ENCODE measurements around the gene GATB.
A peak's percentile ranks its signal among the peaks of the same experiment; 100 is the strongest.

Gene GATB

DNA sequence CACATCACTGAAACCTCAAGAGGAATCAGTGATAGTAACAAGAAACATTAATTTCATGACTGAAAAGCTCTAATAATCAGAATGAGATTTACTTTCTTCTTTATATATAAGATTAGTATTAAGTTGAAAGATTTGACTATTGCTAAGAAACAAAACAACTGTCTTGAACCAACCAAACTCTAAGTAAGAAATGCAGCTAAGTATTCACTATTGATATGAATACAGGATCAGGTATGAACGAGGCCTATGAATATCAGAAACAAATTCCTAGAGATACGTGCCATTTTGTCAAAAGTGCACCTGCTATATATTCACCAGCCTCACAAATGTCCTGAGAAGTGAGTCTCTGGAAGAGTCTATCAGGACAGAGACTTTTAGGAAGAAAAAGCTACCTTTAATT, 32.1 kb downstream of the GATB start:
- DNase-seq = no peak

DNA sequence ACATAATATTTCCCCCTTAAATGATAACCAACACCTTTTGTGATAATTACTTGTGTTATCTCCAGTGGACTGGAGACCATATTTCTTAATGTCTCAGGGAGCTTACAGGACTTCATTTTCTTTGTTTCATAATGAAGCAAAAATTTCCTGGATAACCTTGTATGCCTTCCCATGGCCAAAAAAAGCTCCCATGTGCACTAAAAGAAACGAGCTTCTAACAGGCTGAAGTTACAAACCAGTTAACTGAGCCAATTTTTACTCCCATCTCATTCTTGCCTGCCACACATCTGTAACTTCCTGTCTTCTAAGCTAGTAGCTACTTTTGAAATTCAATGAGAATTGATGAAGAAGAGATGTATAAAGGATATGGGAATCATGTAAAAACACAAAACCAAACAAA, 32.8 kb downstream of the GATB start:
- no peak for DNase-seq

DNA sequence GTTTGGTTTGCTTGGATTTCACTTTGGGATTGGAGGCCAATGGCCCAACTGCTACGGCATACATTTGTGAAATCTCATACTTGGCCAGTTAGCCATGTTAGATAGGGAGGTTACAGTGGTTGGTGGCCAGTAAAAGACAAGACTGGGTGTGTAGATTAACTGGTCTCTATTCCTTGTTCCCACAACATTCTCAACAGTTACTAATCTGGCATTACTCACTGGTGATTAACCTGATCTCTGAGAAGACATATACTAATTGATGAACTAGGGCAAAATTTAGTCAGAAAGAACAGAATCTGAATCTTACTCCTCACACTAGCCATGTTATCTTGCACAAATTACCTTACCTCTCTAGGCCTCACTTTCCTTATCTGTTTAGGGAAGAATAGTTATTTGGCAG, 33.4 kb downstream of the GATB start:
- peak; percentile 6 for DNase-seq

DNA sequence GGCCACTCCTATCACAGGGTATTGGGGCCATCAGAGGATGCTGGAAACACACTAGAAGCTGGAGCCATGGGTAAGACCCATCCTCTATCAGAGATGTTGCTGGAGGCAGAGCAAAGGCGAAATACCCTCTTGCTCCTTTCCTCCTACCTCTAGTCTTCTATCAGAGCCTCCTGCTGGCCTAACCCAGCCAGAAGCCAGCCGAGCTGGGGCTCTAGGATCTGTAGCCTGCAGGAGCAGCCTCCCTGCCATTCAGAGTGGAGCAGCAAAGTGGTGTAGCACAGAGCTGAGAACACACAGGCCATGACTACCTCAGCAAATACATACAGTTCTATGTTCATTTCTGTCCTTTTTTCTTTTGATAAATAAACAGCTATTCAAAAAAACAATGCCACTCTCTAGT, 35.7 kb downstream of the GATB start:
- no peak for DNase-seq

DNA sequence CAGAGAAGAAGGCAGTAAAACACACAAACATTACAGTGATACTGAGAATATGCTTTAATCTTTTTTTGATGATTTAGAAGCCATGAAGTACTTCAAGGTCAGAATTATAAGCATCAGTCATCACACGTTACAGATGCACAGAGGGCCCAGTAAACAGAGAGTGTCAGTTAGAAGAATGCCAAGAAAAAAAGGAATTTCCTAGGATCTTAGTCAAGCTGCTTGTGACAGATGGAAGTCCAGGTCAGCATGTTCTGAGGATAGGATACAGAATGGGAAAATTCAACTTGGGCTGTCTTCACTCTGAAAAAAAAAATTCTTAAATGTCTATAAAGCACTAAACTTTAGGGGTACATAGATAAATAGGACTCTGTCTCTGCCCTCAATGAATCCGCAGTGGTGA, 38.9 kb downstream of the GATB start:
- DNase-seq = no peak

DNA sequence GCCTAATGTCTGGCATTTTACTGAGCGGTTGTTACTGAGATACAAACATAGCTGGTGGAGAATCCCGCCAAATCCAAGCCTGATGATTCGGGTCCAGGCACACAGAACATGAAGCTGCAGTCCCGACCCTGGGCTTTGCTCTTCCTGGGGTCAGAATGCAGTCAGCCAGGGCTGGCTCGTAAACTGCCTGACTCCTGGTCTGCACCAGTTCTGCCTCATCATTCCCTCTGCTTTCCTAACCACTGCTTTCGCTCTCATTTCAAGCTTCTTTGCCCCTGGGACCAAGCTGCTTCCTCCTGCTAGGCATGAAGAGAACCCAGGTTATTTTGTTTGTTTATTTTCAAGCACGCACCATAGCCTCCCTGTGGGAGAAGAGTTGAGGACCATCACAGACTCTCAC, 39.3 kb downstream of the GATB start:
- no peak for DNase-seq

DNA sequence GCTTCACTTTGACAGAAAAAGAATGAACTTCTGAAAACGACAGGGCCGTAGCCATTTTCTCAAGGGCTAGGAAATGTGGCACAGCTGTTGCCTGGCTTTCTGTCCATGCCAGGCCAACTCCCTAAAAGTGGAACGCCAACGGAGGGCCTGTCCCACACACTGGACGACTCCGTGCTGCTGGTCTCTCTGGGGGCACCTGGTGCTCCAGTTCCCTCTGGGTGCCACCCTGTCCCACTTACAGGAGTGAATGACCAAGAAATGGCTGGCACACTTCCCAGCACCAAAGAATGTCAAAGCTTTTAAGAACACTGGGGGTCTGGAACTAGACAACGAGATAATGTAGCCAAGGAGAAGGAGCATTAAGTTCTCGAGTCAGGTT, 40.9 kb downstream of the GATB start:
- DNase-seq = no peak

DNA sequence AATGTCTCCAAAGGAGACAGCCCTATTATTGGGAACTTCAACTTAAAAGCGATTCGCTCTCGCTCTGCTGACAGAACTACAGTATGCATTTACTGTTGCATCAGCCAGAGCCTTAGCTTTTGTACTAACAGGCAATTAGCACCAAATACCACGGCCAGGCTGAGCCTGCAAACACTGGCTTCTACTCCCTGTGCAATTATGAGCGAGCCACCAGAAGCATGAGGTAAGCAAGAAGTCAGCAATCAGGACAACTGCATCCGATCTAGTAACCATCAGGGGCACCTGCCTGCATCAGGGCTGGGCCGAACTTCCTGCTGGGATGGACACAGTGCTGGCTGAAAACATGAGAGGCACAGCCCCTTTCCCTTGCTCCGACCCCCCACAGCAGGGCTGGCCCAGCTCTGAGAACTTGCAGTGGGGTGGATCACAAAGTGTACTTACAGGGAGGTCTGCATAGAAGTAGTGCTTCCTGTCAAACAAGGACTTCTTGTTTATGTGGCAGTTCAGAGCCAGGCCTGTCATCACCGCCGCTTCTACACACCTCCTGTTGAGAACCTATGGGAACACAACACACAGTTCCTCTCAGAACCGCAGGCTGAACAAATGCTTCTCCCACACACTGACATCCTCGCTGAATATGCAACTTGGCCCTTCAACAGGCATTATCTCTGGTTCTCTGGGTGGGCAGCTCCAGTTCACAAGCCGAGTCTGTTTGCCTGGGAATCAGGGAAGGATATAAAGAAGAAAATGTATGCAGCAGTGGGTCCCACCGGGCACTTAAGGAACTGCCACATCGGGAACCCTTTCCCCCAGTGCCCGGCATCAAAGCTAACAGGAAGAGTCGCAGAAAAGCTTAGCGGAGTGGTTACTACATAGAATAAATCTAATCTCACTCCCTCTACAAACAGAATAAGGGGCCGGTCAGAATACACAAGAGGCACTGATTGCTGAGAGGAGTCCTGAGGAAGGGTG, 41.5 kb downstream of the GATB start:
- peak; percentile 6 for DNase-seq

DNA sequence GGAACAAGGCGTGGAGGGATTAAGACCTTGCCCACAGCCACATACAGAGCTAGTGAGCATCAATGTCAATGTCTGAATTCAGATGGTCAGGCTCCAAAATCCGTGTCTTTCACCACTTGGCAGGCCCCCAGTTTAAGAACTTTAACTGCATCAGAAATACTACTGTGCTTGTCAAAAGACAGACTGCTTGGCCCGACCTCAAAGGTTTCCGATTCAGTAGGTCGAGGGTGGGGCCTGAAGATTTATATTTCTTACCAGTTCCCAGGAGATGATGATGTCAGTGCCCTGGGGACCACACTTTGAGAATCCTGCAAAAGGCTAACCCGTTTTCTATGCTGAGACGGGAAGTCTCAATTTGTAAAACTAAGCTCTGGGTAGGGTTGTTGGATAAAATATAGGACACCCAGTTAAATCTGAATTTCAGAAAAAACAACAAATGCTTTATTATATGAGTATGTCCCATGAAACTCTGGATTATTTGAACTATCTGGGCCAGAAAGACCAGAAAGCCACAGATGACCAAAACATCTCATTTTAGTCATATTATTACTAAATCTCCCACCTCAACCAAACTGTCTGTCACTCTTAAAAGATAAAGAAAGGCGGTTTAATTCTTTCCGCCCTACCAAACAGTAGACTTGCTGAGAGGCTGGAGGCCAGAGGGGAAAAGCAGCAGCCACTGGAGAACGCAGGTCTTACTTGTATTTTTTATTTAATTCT, 42.7 kb downstream of the GATB start:
- DNase-seq = peak; percentile 52

DNA sequence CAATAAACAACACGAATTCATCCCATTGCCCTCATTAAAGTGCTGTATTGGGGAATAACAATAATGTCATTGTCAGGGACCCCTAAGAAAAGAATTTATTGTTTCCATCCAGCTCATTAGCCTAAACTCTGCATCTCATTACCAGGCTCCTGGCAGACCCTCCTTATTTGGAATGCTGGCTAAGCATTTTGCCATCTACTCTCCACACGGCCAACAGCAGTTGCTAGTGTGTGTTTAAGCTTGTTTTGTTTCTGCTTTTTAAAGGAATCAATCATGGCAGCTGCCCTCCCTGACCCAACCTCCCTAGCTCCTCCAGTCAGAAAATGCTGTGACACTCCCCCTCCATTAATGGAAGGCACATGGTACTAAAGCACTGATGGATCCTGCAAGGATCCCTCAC, 43.5 kb downstream of the GATB start:
- no peak for DNase-seq

DNA sequence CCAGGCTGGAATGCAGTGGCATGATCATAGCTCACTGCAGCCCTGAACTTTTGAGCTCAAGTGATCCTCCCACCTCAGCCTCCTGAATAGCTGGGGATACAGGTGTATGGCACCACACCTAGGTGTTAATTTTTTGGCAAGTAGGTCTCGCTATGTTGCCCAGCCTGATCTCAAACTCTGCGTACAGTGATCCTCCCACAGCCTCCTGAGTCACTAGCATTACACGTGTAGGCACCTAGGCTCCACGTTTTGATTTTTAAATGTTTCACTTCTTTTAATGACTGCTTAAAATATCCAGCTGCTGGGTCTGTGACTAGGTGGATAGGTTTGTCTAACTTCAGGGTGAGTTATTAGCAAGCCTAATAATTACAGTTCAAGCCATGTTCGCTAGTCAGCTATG, 44.5 kb downstream of the GATB start:
- DNase-seq = no peak

DNA sequence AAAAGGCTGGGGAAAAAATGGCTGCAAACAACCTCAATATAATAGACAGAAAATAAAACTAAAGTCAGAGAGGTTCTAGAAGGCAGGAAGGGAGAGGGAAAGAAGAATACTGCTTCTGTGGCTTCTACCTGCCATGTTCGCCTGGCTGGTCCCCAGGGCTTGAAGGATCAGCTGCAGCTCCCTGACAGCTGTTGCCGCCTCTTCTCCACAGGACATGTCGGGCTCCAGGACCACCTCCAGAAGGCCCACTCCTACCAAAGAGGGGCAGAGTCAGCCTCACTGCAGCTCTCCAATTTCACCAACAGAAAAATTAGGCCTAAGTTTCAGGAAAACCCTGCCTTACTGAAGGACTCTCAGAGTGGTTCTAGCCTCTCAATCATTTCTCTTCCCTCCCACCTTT, 44.9 kb downstream of the GATB start:
- no peak for DNase-seq

DNA sequence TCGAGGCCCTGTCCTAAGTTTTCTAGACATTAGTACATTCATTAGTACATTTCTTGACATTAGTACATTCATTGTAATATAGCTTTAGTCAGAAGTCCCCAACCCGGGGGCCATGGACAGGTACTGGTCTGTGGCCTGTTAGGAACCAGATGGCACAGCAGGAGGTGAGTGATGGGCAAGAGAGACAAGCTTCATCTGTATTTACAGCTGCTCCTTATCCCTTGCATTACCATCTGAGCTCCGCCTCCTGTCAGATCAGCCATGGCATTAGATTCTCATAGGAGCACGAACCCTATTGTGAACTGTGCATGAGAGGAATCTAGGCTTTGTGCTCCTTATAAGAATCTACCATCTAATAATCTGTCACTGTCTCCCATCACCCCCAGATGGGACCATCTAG, 48.0 kb downstream of the GATB start:
- no peak for DNase-seq

DNA sequence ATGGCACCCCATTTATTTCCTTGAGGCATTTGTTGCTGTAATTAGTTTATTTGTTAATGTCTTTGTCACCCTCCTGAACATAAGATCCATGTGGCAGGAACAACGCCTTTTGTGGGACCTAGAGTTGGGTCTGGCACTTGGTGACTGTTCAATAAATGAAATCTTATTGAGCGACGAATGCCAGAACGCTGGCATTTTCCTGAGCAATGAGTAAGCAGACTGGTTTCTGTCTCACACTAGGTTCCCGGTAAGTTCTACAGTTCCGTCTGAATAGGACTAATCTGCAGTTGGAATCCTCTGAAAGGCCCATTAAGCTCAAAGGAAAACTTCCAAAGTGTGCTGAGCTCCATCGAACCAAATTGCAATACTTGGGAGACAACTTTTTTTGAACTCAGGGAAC, 49.2 kb downstream of the GATB start:
- DNase-seq = no peak

DNA sequence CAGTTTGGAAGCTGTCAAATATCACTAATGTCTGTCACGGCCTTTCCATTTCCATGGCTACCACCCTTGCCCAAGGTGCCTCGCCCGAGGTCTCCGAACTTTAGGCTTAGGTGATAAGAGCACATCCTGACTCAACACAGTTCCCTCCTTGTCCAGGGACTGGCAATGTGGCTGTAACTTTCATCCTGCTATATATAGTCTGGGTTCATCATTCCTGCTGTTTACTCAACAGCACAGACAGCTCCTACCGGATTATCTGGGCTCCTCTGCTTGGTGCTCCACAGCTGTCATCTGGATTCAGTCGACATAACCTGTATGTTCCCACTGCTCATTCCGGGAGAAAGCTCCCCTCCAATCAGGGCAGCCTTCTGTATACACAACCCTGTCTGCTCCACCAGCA, 51.2 kb downstream of the GATB start:
- DNase-seq = no peak

DNA sequence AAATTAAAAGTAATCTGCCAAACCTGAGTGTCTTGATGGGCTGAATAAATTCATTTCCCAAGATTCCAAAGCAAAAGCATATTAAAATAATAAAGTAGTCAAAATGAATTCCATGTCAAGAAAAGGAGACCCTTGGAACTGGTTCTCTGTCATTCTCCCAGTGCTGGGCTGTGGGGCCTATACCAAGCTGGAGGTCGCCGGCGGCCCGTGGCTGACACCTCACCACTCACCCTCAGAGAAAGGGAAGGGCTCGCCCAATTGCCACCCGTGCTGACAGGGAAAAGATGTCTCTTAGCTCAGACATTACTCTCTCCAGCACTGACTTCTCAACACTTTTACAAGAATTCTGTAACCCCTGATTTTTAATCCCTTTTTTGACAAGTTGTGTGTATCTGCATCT, 51.7 kb downstream of the GATB start:
- DNase-seq = no peak

DNA sequence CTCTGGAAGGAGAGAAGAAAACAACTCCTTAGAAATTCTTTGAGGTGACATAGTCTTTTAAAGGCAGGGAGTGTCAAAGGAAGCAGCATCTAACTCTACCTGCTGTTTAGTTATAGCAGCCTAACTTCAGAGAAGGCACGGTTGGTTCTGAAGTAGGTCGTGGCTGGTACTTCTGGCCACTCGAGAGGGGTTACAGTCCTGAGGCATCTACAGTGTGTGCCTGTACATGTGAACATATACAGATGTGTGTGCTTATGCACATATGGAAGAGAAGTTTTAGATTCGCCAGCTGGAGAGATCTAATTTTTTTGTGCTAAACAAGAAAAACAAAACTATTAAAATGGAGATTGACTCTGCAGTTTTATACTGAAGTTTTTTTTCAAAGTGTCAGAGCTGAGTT, 52.7 kb downstream of the GATB start:
- no peak for DNase-seq

DNA sequence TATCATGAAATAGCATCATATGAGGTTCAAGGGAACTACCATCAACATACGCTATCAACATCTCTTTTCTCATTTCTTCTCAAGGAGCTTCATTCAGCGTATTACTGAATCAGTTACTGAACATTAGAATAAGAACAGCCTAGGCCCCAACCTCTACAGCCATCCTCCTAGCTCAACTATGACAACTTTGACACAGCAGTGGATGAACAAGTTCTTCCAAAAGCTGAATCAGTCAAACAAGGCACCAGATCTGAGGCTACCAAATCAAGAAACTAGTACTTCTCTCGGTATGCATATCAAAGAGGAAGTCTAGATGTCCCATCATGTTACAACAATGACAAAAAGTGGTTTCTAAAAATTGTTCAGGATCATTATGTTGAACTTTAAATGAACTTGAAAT, 57.4 kb downstream of the GATB start:
- DNase-seq = no peak

DNA sequence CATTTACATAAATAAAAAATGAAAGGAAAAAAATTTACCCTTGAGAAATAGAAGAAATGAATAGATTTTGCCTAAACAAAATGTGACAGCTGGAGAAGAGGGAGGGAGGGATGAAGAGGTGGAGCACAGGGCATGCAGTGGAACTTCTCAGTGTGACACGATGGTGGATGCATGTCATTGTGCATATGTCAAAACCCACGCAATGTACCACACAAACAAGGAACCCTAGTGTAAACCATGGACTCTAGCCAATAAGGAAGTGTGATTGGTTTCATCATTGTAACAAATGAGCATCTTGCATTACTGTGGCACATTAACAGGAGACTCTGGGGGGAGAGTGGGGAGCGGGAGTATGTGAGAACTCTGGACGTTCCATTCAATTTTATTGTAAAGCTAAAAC, 58.6 kb downstream of the GATB start:
- DNase-seq = no peak

DNA sequence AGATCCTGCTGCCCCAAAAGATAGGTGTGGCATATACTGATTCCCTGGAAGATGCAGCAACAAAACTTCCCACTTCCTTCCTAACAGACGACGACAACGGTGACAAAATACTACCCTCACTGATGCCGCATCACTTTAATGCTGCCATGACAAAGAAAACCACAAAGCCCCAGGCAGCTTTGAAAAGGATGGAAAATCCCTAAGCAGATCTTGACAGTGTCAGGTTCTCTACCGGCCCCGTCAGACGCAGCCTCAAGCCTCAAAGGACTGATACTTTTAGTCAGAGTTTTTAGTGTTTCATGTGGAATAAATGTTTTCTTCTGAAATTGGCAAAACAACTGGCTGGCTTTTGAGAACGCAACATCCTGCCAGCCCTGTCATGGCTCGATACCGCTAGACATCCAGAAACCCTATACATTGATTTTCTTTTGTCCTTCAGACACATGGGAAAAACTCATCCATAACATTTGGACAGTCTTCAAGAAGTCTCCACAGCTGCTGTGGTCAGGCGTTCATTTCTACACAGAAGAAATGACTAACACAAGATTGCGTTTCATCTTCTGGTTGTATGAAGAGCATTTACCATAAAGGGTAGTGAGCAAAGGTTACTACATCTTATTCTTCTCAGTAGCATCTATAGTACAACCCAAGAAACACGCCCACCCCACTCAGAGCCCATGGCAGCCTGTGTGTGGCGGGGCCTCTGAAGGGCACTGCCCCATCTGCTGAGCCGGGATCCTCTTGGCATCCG, 60.1 kb downstream of the GATB start:
- peak; percentile 28 for DNase-seq

DNA sequence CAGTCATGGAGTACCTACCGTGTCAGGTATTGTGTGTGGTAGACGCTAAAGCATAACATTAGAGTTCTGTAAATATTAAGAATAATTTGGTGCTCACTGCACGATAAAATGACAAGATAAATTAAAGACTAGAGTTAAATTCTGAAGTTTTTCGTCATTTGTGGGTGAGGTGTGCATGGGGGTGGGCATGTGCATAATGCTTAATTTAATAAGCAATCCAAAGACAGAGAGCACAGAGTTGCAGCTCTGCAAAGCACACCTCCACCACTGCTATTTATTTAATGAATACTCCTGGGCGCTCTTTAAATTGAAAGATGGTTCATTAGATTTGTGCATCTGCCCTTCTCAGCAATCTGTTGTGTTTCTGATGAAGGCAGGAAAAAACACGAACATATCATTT, 62.6 kb downstream of the GATB start:
- DNase-seq = no peak

DNA sequence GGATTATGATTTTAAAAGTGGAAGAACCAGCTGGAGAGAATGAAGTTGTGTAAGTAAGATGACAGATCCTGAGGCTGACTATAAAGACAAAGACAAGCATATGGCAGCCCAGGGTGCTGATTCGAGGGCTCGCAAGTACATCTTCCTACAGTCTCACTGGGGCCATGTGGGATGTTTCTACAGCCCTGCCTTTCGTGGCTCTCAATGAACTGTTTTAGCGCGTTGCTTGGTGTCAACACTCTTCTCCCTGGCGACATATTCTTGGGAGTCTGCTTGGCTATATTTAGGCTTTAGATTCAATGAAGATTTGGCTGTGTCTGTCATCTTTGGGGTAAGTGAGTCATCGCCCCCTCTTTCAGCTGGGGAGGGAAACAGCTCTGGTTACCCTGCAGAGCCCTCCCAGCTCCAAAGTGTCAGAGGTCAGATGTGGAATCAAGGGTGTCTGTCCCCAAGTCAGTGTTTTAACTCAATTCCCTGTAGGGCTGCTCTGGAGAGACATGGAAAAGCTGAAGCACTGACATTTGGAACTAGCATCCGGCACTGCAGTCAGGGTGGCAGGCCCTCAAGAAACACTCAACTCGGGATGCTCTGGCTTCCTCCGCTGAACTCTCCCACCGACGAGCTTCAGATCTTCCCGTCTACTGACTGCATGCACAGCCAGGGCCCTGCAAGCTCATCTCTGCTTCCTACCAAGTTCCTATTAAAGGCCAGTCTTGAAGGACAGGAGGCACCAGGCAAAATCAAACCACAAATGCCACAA, 65.7 kb downstream of the GATB start:
- no peak for DNase-seq

Measured in fibroblast of upper back skin (primary cell).